OCI-M2 (cell line): ENCODE measurements around the gene SHC2.

Experiments
- DNase-seq: peaks from one replicate; lab custom pipeline; 2025; ENCODE audit not compliant: unreplicated experiment; lab: John Stamatoyannopoulos, UW

Gene SHC2, protein sequence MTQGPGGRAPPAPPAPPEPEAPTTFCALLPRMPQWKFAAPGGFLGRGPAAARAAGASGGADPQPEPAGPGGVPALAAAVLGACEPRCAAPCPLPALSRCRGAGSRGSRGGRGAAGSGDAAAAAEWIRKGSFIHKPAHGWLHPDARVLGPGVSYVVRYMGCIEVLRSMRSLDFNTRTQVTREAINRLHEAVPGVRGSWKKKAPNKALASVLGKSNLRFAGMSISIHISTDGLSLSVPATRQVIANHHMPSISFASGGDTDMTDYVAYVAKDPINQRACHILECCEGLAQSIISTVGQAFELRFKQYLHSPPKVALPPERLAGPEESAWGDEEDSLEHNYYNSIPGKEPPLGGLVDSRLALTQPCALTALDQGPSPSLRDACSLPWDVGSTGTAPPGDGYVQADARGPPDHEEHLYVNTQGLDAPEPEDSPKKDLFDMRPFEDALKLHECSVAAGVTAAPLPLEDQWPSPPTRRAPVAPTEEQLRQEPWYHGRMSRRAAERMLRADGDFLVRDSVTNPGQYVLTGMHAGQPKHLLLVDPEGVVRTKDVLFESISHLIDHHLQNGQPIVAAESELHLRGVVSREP

DNA sequence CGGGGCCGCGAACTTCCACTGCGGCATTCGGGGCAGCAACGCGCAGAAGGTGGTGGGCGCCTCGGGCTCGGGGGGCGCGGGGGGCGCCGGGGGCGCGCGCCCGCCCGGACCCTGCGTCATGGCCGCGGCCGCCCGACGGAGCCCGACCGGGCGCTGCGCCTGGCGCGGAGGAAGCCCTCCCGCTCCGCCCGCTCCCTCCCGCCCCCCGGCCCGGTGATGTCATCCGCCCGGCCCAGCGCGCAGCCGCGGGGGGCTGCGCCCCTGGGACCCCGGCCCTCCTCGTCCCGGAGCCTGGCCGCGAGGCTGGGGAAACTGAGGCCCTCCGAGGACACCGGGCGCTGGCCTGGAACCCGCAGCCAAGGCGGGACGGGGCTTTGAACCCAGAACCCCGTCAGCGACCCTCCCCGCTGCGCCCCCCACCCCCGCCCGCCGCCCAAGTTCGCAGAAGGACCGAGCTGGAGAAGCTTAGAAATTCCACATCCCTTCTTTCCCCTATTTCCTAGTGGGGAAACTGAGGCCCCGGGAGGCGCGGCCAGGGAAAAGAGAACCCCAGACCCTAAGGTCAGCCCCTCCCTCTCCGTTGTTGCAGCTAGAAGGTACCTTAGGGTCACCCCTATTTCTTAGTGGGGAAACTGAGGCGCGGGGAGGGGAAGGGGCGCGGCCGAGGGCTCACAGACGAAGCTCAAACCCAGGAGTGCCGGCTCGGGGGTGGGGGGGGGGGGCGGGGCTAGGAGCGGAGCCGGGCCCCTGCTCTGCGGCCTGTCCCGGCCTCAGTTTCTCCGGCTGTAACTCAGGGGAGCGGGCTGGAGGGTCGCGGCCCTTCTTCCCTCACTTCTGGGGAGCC is at the start of gene SHC2:
Gene SHC2, minus strand, starts transcription at position 157 of the 844 bp plus-strand sequence. Its CDS starts 37 bp downstream, at position 120.
- DNase-seq = no peak

DNA sequence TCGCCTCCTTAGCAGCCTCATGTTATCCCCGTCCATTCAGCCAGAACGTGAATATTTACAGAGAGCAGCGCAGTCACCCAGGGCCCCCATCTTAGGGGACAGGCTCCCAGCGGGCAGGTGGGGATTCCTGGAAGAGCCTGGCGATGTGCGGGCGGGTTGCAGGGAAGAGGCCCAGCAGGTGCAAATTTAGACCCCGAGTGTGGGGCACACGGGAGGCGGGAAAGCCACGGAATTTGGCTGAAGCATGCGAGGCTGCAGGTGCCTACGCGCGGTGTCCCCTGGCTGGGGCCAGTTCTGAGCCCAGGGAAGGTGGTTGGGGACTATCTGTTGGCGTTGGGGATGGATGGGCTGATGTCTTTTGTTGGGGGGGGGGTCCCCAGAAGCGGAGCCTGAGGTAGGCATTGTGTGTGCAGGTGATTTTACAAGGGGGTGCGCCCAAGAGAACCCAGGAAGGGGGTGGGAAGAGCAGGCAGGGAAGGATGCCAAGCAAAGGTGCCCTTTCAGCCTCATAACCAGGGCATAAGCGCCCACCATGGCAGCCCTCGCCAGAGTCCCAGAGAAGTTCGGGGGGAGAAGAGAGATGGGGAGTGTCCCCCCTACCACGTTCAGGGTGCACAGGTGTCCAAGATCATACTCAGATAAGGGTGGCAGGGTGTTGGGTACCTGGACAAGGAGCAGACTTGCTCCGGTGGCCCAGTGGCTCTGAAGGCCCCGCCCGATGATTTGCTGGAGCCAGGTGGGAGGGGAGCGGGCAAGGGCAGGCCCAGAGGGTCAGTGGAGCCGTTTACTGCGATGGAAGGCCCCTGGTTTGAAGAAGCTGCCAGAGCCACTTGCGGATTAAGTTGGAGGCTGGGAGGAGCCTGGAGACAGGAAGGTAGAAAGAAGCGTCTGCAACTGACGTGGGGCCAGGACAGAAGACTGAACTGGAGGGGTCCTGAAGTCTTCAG is 47.6 kb upstream of the SHC2 start:
- DNase-seq = no peak

DNA sequence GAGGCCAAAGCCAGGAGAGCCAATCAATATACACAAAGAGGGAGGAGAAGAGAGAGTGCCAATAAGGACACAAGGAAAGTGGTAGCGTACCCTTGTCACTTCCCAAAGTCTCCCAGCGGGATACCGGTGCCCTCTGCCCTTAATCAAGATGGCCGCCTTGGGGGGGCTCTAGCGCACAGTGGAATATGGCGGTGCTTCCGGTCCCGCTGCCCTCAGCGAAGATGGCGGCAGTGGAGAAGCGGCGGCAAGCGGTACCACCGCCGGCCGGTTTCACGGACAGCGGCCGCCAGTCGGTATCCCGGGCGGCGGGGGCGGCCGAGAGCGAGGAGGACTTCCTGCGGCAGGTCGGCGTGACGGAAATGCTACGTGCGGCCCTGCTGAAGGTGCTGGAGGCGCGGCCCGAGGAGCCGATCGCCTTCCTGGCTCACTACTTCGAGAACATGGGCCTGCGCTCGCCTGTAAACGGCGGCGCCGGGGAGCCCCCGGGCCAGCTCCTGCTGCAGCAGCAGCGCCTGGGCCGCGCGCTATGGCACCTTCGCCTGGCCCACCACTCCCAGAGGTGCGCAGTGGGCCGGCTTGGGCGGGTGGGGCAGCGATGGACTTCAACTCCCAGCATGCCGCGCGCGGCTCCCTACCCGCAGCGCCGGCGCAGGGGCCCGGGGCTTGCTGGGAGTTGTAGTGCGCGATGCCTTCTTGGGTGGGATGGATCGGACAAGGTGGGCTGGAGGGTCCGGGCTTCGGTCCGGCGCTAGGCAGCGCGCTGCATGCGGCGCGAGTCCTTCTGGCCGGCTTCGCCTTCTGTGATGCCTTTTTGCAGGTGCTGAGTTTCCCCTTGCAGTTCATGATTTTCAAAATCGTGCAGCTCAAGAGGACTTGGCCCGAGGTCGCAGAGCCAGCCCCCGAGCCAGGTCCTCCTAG is 46.7 kb upstream of the SHC2 start, which contains the start of gene TPGS1:
Gene TPGS1, plus strand, starts transcription at position 212 of the 918 bp plus-strand sequence. Its CDS starts 10 bp downstream, at position 222.
- DNase-seq = no peak

DNA sequence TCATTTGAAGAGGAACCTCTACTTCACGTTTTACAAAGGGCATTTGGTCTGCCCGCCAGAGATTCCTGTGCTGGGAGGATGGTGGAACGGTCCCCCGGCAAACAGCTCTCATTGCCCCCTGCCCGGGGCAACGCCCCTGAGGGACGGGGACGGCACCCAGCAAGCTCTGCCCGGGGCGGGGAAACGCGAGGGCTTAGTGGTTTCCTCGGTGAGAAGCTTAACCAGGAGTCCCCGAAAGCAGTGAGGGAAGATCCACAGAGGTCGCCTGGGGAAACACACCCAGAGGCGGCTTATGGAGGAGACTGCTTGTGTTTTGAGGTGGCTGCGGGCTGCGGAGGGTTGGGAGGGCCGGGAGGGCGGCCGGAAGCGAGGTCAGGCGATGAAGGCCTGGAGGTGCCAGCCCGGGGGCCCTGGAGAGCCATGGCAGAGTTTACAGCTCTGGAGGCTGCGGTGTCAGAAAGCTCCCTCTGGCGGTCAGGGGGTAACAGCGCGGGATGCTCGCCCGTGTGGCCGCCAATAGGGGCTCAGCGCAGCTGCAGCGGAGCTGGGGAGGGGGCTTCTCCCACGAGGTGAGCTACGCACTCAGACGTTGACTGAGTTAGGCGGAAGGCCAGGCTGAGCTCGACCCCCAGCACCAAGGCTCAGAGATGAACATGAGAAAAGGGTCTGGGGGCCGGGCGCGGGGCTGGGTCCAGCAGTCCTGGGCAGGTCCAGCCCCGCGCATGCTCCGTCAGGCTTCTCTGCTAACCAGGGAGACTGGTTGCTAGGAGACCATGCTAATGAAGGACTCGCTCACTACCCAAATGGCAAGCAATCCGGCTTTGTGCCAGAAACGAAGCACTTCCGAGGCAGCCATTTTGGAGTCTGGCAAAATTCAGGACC is 45.8 kb upstream of the SHC2 start:
- peak; percentile 93 for DNase-seq

DNA sequence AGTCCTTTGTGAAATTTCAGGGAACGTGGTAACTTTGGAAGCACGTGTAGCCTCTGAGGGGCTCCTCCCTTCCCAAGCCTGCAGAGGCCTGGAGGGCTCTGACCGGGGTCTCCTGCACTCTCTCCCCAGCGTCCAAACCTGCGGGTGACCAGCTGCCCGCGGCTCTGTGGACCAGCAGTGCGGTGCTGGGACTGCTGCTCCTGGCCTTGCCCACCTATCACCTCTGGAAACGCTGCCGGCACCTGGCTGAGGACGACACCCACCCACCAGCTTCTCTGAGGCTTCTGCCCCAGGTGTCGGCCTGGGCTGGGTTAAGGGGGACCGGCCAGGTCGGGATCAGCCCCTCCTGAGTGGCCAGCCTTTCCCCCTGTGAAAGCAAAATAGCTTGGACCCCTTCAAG is 43.8 kb upstream of the SHC2 start:
- no peak for DNase-seq

DNA sequence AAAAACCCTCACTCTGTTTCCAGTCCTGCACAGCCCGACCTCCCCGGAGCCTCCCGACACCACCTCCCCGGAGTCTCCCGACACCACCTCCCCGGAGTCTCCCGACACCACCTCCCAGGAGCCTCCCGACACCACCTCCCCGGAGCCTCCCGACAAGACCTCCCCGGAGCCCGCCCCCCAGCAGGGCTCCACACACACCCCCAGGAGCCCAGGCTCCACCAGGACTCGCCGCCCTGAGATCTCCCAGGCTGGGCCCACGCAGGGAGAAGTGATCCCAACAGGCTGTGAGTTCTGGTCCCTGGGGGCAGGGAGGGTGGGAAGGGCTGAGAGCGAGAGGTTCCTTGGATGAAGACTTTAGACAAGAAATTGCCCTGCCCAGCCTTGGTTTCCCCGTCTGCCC is 40.8 kb upstream of the SHC2 start:
- DNase-seq = no peak

DNA sequence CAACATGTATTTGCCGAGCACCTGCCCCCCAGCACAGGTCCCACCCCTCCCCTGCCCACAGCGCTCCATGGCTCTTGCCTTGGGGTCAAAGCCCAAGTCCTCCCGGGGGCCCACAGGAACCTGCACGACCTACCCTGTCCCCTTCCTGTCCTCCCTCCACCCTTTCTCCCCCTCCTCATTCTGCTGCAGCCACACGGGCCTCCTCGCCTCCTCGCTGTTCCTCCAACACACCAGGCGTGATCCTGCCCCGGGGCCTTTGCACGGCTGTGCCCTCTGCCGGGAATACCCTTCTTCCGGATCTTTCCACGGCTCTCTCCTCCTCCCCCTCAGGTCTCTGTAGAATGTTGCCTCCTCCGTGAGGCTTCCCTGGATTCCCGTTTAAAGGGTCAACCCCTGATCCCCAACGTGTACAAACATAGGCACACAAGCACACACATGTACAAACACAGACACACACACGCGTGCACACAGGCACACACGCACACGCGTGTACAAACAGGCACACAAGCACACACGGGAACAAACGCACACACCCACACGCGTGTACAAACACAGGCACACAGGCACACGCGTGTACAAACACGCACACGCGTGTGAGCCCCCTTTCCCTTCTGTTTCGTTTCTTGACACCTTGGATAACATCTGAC is 38.3 kb upstream of the SHC2 start:
- no peak for DNase-seq

DNA sequence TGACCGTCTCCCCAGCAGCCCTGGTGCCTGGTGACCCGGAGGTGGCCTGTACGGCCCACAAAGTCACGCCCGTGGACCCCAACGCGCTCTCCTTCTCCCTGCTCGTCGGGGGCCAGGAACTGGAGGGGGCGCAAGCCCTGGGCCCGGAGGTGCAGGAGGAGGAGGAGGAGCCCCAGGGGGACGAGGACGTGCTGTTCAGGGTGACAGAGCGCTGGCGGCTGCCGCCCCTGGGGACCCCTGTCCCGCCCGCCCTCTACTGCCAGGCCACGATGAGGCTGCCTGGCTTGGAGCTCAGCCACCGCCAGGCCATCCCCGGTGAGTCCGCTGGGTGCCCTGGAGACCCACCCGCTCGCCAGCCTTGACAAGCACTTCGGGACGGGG is 37.7 kb upstream of the SHC2 start:
- DNase-seq = no peak

DNA sequence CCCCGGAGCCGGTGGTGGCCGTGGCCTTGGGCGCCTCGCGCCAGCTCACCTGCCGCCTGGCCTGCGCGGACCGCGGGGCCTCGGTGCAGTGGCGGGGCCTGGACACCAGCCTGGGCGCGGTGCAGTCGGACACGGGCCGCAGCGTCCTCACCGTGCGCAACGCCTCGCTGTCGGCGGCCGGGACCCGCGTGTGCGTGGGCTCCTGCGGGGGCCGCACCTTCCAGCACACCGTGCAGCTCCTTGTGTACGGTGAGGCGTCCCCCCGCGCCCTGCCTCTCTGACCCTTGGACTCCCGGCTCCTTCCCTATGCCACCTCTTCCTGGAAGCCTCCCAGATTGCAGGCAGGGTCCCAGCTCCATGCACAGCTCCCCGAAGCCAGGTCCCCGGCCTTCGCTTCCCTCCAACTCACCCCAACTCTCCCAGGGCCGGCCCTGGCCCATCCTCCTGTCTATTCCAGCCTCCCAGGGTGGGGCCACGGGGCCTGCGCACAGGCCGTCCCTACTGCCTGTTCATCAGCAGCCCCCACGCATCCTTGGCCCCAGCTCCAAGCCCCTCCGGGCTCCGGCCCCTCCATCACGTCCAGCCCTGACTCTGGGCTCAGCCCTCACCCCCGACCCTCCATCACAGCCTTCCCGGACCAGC is 37.2 kb upstream of the SHC2 start:
- DNase-seq = no peak

DNA sequence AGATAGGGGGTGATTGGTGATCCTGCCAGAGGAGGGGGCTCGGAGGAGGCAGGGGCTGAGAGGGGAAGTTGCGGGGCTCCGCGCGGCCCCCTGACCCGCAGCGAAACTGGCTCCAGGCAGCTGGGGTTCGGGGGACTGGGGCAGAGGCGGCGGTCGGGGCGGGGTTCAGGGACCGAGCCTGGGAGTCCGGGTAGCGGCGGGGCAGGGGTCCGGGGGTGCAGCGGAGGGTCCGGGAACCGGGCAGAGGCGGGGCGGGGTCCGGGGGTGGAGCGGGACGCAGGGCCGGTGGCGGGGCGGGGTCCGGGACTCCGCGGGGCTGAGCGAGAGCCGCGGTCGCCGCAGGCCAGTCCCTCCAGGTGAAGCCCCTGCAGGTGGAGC is 36.6 kb upstream of the SHC2 start:
- DNase-seq = no peak

DNA sequence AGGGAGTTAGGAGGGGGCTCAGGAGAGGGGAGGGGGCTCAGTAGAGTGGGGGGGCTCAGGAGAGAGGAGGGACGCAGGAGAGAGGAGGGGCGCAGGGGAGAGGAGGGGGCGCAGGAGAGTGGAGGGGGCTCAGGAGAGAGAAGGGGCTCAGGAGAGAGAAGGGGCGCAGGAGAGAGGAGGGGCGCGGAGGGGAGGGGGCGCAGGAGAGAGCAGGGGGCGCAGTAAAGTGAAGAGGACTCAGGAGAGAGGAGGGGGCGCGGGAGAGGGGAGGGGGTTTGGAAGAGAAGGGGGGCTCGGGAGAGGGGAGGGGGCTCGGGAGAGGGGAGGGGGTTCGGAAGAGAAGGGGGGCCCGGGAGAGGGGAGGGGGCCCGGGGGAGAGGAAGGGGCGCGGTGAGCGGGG is 36.2 kb upstream of the SHC2 start:
- no peak for DNase-seq

DNA sequence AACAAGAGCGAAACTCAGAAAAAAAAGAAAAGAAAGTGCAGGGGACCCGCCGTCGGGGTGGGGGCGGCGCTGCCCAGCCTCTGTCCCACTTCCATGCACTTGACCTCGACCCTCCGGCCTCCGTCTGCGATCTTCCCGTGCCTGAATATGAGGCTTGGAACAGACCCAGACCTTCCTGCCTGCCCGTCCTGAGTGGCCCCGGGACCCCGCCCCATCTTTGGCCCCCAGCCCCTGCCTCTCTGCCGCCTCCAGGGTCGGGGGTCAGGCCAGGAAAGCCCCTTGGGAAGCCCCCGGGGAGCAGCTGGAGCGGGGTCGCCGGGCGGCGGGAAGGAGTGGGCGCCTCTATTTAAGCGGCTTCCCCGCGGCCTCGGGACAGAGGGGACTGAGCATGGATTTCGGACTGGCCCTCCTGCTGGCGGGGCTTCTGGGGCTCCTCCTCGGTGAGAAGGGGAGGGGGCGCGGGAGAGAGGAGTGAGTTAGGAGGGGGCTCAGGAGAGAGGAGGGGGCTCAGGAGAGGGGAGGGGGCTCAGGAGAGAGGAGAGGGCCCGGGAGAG is 35.4 kb upstream of the SHC2 start, which contains the start of gene MADCAM1:
Gene MADCAM1, plus strand, starts transcription at position 375 of the 554 bp plus-strand sequence. Its CDS starts 14 bp downstream, at position 389.
- no peak for DNase-seq

DNA sequence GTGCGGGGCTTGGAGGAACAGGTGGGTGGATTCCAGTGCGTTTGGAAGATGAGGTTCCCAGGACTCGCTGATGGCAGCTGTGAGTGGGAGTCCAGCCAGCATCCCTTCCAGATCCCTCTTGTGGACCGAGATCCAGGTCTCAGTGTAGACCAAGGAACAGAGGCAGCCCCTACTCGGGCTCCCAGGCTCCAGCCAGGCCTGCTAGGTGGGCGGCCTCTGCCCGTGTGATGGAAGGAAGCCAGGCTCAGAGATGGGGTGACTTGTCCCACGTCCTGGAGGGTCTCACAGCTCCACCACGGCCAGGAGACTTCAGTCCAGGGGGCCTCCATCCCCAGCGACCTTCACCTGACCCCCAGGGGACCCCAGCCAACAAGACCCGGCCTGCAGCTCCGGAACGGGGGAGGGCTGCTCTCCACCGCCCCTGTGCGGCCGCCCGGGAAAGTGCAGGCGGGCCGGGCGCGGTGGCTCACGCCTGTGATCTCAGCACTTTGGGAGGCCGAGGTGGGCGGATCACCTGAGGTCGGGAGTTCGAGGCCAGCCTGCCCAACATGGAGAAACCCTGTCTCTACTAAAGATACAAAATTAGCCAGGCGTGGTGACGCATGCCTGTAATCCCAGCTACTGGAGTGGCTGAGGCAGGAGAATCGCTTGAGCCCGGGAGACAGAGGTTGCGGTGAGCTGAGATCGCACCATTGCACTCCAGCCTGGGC is 34.7 kb upstream of the SHC2 start:
- DNase-seq = no peak

DNA sequence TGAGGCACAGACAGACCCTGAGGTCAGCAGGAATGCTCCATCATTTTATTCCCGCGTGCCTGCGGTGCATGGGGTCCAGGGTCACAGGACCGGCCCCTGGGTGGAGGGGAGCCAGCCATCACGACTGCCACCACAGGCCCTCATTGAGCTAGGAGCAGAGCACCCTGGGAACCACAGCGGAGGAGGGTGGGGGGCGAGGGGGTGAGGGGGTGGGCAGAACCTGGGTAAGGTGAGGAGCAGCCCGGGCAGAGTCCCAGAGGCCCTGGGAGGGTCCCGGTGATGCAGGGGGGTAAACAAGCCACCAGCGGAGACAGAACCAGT is 34.2 kb upstream of the SHC2 start:
- DNase-seq = no peak

DNA sequence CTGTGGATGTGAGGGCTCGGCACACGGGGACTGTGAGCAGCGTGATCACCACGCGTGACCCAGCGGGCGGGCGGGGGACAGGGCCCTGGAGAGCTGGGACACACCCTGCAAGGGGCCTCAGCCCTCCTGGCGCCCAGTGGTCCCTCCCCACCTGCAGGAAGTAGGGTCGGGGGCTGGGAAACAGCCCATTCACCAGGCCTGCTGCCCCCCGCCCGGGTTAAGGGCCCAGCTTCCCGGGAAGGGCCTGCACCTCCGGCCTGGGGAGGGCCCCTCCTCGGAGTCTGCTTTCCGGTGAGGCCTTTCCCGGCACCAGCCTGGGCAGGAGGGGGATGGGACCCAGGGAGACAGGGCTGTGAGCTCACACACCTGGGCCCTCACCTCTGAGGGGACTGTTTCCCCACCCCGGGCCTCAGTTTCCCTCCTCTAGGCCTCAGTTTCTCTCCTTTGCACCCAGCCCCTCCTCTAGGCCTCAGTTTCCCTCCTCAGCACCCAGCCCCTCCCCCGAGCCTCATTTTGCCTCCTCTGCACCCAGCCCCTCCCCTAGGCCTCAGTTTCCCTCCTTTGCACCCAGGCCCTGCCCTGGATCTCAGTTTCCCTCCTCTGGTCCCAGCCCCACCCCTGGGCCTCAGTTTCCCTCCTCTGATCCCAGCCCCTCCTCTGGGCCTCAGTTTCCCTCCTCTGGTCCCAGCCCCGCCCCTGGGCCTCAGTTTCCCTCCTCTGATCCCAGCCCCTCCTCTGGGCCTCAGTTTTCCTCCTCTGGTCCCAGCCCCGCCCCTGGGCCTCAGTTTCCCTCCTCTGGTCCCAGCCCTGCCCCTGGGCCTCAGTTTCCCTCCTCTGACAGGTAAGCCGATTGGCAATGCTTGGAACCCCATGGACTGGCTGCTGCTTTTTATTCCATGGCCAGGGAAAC is 33.6 kb upstream of the SHC2 start:
- DNase-seq = no peak
